ENCODE results near the gene GSTT2.
A peak's percentile ranks its signal among the peaks of the same experiment; 100 is the strongest.
"Not testable (repeated sequence)": the region's sequence is repeated elsewhere in the genome, so short reads cannot be mapped to it uniquely, and the experiment has no call there.

The GSTT2 gene

DNA sequence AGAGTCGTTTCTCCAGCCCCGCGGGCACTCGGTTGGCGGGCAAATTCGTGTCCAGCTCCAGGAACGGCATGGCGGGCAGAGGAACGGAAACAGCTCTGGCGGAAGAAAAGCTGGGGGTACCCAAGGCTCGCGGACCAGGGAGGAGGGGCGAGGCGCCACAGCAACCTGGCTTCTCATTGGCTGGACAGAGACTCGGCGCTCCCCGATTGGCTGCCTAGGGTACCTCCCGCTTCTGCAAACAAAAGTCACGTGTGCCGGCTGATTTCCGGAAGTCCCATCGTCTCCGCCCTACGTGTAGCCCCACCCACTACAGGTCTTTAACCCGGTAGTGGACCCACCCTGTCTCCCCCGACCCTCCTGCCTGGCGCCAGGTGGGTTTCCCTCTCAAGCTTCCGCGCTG lies 5.6 kb upstream of the GSTT2 start, which contains the start of gene DDT:
DDT (minus strand) TSS at position 97 of the 400 bp plus-strand sequence; CDS start at position 70, 27 bp downstream.
- DNase-seq (ENCODE audit: low read depth in 1 of 2, low spot score in 1 of 2) = not testable (repeated sequence)

DNA sequence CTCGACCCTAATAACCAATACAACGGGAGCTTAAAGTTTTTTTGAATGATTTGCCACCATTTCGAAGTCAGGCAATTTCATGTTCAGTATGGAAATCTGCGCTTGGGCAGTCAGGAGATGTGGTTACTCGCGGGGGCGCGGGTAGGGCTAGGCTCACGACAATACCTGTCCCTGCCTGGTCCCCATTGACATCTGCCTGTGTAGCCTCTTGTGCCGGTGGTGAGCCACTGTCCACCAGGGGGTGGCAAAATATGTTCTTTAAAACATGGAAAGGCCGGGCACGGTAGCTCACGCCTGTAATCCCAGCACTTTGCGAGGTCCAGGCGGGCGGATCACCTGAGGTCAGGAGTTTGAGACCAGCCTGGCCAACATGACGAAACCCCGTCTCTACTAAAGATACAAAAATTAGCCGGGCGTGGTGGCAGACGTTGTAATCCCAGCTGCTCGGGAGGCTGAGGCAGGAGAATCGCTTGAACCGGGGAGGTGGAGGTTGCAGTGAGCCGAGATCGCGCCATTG lies 5.0 kb upstream of the GSTT2 start:
- not testable (repeated sequence) for DNase-seq (ENCODE audit: low read depth in 1 of 2, low spot score in 1 of 2)

DNA sequence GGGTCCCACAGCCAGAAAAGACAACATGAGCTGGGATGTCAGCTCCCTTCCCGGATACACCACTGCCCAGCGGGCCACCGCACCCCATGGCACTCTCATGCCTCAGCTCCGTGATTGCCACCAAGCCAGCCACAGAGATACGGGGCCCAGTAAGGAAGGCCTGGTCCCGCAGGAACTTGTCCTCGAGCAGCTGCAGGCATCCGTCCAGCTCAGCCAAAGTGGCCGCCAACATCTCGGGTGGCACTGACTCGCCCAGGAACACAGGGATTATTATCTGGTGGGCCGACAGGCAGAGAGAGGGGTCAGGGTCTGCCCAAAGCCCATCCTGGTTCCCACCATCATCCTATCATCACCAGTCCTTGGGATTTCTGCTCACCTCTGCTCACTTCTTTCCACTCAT lies 2.6 kb upstream of the GSTT2 start:
- DNase-seq (ENCODE audit: low read depth in 1 of 2, low spot score in 1 of 2) = not testable (repeated sequence)

- DNase-seq (ENCODE audit: low read depth in 1 of 2, low spot score in 1 of 2) = not testable (repeated sequence)
Measured at GRCh38 chr22:23980567-23980966, 633 bp downstream of the GSTT2 start.

DNA sequence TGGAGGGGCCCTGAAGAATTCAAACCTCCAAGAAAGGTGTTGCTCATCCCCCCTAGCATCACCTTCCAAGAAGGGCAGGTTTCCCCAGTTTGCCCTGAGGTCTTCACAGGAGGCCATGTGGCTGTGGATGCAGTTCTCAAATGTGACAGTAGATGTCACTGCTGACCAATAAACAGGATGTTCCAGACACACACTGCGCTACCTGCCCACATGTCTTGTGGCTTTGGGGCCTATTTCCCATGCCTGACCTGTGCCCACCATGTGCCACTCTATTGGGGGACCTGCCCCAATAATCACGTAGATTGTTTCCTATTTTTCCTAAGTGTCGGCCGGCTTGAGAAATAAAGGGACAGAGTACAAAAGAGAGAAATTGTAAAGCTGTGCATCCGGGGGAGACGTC lies 4.5 kb downstream of the GSTT2 start:
- DNase-seq (ENCODE audit: low read depth in 1 of 2, low spot score in 1 of 2) = peak in 1 of 2 donors; percentile 37

- not testable (repeated sequence) for DNase-seq (ENCODE audit: low read depth in 1 of 2, low spot score in 1 of 2)
Measured at GRCh38 chr22:23986089-23986488, 6.2 kb downstream of the GSTT2 start.

DNA sequence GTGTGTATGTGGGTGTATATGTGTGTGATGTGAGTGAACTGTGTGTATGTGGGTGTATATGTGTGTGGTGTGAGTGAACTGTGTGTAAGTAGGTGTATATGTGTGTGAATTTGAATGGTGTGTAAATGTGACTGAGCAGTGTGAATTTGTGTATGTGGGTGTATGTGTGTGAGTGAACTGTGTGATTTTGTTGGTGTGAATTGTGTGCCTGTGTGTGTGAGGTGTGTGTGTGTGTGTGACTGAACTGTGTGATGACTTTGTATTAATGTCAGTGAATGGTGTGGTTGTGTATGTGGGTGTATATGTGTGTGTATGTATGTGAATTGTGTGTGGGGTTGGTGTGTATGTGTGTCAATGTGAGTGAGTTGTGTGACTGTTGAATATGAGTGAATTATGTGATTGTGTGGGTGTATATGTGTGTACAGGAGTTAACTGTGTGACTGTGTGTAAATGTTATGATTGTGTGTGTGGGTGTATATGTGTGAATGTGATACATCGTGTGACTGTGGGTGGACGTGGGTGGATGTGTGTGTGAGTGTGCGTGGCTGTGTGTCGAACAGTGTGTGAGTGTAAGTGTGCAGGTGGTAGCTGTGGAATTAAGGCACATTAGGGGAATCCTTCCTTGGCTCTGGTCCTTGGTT lies 6.7 kb downstream of the GSTT2 start:
- DNase-seq (ENCODE audit: low read depth in 1 of 2, low spot score in 1 of 2) = not testable (repeated sequence)

GRCh38 chr22:23989583-23990244 lies 9.8 kb downstream of the GSTT2 start:
- not testable (repeated sequence) for DNase-seq (ENCODE audit: low read depth in 1 of 2, low spot score in 1 of 2)

DNA sequence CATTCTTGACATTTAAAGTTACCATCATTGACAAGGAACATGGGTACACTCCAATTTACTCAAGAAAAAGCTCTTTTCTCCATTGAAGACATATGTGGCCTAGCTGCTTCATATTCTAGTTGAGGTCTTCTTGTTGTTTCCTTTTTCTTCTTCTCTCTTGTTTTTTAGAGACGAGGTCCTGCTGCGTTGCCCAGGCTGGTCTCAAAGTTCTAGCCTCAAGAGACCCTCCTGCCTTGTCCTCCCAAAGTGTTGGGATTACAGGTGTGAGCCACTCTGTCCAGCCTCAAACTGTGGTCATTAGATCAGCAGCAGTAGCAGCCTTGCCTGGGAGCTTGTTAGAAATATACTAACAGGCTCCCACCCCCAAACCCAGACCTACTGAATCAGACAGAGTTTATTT lies 13.1 kb downstream of the GSTT2 start:
- DNase-seq (ENCODE audit: low read depth in 1 of 2, low spot score in 1 of 2) = not testable (repeated sequence)

GRCh38 chr22:23993581-23994177 lies 13.7 kb downstream of the GSTT2 start:
- not testable (repeated sequence) for DNase-seq (ENCODE audit: low read depth in 1 of 2, low spot score in 1 of 2)

GRCh38 chr22:23997092-23997491 lies 17.2 kb downstream of the GSTT2 start:
- no peak for DNase-seq (ENCODE audit: low read depth in 1 of 2, low spot score in 1 of 2)

DNA sequence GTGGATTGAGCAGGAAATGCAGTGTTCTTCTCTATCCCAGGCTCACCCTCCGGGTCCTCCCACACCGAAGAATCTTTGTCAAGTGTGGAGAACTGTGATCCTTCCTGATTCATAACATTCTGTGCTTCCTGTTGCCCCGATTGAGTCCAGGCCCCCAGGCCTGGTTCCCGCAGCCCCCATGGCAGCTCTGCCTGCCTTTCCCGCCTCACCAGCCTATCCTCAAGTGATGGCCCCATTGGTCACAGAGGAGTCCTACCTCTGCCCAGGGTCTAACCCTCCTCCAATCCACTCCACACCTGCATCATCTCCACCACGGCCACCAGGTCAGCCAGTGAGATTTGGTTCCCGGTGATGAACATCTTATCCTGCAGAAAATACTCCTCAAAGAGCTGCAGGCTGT lies 19.8 kb downstream of the GSTT2 start:
- not testable (repeated sequence) for DNase-seq (ENCODE audit: low read depth in 1 of 2, low spot score in 1 of 2)

DNA sequence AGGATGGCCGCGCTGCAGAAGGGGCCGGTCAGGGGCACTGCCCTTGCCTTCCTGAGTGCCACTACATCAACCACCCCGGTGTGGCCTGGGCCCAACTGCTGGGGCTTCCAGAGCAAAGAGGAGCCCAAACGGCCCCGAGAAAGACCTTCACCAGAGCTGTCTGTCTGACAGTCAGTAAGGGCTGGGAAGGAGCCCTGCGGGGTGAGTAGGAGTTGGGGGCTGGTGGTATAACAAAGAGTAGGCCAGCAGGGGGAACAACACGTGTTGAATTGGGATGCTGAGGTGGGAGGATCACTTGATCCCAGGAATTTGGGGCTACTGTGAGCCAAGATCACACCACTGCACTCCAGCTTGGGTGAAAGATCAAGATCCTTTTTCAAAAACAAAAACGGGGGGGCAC lies 21.4 kb downstream of the GSTT2 start:
- no peak for DNase-seq (ENCODE audit: low read depth in 1 of 2, low spot score in 1 of 2)

DNA sequence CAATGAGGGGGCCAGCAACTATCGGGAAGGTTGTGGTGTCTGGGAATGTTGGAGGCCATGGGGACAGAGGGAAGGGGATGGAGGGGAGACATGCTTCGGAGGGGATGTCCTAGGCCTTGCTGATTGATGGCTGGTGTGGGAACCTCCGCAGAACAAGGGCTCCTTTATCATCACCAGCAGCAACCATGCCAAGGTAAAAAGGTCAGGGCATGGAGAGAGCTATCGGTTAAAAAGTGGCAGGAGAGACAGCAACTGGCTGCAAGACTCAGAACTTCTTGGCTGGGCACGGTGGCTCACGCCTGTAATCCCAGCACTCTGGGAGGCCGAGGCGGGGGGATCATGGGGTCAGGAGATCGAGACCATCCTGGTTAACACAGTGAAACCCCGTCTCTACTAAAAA lies 22.3 kb downstream of the GSTT2 start:
- no peak for DNase-seq (ENCODE audit: low read depth in 1 of 2, low spot score in 1 of 2)

GRCh38 chr22:24002851-24003250 lies 22.9 kb downstream of the GSTT2 start:
- no peak for DNase-seq (ENCODE audit: low read depth in 1 of 2, low spot score in 1 of 2)

DNA sequence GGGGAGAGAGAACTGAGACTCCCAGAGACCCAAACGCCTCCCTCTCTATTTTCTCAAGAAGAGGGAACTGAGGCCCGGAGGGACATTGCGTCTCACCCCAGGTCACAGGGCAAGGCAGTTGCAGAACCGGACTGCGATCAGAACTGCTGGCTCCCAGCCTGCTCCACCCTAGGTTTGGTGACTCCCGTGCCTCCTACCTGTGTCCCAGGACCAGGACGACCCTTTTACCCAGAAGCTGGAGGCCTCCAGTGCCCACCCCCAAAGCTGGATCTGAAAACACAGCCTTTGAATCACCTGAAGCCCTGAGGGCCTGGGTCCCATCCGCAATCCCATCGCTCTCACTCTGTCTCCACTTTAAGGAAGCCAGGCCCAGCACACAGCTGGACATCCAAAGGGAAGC lies 24.0 kb downstream of the GSTT2 start:
- DNase-seq (ENCODE audit: low read depth in 1 of 2, low spot score in 1 of 2) = no peak

DNA sequence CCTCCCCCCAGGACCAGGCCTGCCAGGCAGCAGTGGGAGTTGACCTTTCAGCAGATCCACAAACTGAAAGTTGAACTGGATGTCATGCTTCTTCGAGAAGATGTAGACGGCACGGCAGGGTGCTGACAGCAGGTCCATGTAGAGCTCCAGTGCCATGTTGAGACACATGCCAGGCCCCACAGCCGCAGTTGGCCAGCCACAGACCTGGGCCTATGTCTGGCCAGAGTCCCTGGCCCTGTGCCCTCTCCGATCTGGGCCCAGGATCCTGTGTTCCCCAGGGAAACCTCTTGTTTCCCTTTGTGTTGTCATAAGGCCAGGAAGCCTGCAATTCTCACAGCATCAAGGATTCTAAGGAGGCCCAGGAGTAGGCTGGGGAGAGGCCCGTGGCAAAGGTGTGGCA lies 25.3 kb downstream of the GSTT2 start, which contains the start of gene GSTT4:
GSTT4 (minus strand) TSS at position 253 of the 400 bp plus-strand sequence; CDS start at position 156, 97 bp downstream.
- no peak for DNase-seq (ENCODE audit: low read depth in 1 of 2, low spot score in 1 of 2)

- no peak for DNase-seq (ENCODE audit: low read depth in 1 of 2, low spot score in 1 of 2)
Measured at GRCh38 chr22:24006207-24006913, 26.4 kb downstream of the GSTT2 start.

DNA sequence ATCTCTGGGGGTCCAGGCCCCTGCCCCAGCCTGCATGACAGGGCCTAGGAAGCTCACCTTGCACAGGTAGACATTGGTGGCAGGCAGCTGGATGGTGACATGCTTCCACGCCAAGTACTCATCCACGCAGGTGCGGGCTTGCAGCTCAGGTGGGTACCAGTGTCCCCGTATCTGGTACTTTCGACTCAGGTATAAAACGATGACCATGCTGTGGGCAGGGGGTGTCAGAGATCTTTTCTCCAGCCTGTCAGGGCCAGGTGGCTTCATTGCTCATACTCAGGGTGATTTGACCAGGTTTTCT lies 26.9 kb downstream of the GSTT2 start:
- DNase-seq (ENCODE audit: low read depth in 1 of 2, low spot score in 1 of 2) = no peak

GRCh38 chr22:24007253-24008021 lies 27.5 kb downstream of the GSTT2 start:
- no peak for DNase-seq (ENCODE audit: low read depth in 1 of 2, low spot score in 1 of 2)

DNA sequence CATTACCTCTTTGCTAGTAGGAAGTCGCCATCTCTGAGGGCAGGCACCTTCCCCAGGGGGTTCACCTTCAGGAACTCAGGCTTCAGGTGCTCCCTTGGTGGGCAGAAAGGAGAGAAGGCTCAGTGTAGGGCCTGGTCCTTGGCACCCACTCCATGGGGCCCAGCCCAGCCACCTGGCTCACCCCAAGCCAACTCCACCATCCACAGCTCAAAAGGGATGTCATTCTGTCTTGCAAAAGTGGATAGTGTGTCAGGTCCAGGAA lies 28.0 kb downstream of the GSTT2 start:
- DNase-seq (ENCODE audit: low read depth in 1 of 2, low spot score in 1 of 2) = no peak

Measured in activated T-helper 1 cell treated with anti-CD3 and anti-CD28 coated beads, Interleukin-2, amount 50 U/mL, for 16 hours (primary cell).